Transverse colon (tissue), 4 donors: ENCODE data around the gene PPP2R1B. TPM values are rescaled to one million over a fixed set of nuclear protein-coding genes. Genes with fewer than 3 reads are reported as not detected.

Experiments
- DNase-seq: peaks from one replicate; pipeline ENCODE4 v3.0.0-alpha.2; 2019
- H3K27ac ChIP-seq, 4 donors: fragments of 200-600 bp; sonication (generic); 2 replicates each; pipeline ENCODE4 v1.5.1; 2016 to 2018; ENCODE audit warnings: inconsistent platforms in 4 of 4
- H3K27me3 ChIP-seq: fragments of 200-600 bp; sonication (generic); 2 replicates; pipeline ENCODE4 v1.5.1; 2017; ENCODE audit warnings: inconsistent platforms
- H3K36me3 ChIP-seq, 4 donors: fragments of 200-600 bp; sonication (generic); 2 replicates each; pipeline ENCODE4 v1.5.1; 2017 to 2019; ENCODE audit warnings: inconsistent platforms in 4 of 4
- H3K4me1 ChIP-seq, 4 donors: fragments of 200-600 bp; sonication (generic); 2 replicates each; pipeline ENCODE4 v1.5.1; 2017 to 2020; ENCODE audit warnings: inconsistent platforms in 4 of 4
- H3K4me3 ChIP-seq, 4 donors: fragments of 200-600 bp; sonication (generic); 1 replicate in 1 of 4; 2 replicates in 3 of 4; pipeline versions ENCODE4 v1.5.1 to v1.6.1; 2017 to 2019; ENCODE audit warnings: inconsistent platforms in 4 of 4
- H3K9me3 ChIP-seq, 2 donors: fragments of 200-600 bp; sonication (generic); 2 replicates each; pipeline ENCODE4 v1.5.1; 2017 to 2019; ENCODE audit warnings: inconsistent platforms in 2 of 2
- CTCF ChIP-seq, 5 experiments: fragments of 200-600 bp in 3 of 5; fragments of 450-650 bp in 2 of 5; sonication (generic) in 3 of 5; IDR thresholded peaks; 1 replicate in 2 of 5; 2 replicates in 3 of 5; pipeline ENCODE4 v1.5.1; 2016 to 2017; ENCODE audit warnings: antibody characterized with exemption in 5 of 5, inconsistent platforms in 3 of 5, mild to moderate bottlenecking in 2 of 5, moderate library complexity in 1 of 5
- EP300 ChIP-seq: sonication (generic); formaldehyde crosslinking; IDR thresholded peaks from one replicate; pipeline ENCODE4 v1.6.1; 2017; ENCODE audit warnings: antibody characterized with exemption, low read depth
- POLR2A ChIP-seq: fragments of 450-650 bp; IDR thresholded peaks from one replicate; pipeline ENCODE4 v1.6.1; 2016; ENCODE audit warnings: antibody characterized with exemption, mild to moderate bottlenecking, moderate library complexity
- POLR2AphosphoS5 ChIP-seq, 3 donors: sonication (generic); formaldehyde crosslinking; IDR thresholded peaks; one replicate each; pipeline ENCODE4 v1.6.1; 2016; ENCODE audit warnings: antibody characterized with exemption in 3 of 3
- WGBS, 2 donors: methylation state at CpG; one replicate each; pipeline ENCODE4 v1.1.5; 2018; ENCODE audit warnings: low coverage in 1 of 2; 5-methylcytosine and 5-hydroxymethylcytosine counted together
- in situ Hi-C, 4 donors: fragments of 200-750 bp; cut with MboI; loops; one replicate each; pipeline versions ENCODE4 v1.15.0 to v1.15.1; 2017; ENCODE audit warnings: low sequenced_read_pairs in 3 of 4, low pct_ligation_motif_present in 1 of 4, low pct_unique_long_range_greater_than_20kb in 1 of 4
- intact Hi-C: fragments of 100-400 bp; cut with DNase I; formaldehyde crosslinking; loops from one replicate; pipeline ENCODE4 v1.15.1; 2023; ENCODE audit warnings: low total_unique reads
- total RNA-seq, 4 donors: library from RNA; depleted of rRNA; stranded (reverse); fragments of >200 nt; gene quantifications; one replicate each; pipeline ENCODE4 v1.1.0, GENCODE V29; 2016

Gene PPP2R1B
- total RNA-seq, 4 donors from 2014 or later = 28.1 to 55.5 (median 41.5) TPM

DNA sequence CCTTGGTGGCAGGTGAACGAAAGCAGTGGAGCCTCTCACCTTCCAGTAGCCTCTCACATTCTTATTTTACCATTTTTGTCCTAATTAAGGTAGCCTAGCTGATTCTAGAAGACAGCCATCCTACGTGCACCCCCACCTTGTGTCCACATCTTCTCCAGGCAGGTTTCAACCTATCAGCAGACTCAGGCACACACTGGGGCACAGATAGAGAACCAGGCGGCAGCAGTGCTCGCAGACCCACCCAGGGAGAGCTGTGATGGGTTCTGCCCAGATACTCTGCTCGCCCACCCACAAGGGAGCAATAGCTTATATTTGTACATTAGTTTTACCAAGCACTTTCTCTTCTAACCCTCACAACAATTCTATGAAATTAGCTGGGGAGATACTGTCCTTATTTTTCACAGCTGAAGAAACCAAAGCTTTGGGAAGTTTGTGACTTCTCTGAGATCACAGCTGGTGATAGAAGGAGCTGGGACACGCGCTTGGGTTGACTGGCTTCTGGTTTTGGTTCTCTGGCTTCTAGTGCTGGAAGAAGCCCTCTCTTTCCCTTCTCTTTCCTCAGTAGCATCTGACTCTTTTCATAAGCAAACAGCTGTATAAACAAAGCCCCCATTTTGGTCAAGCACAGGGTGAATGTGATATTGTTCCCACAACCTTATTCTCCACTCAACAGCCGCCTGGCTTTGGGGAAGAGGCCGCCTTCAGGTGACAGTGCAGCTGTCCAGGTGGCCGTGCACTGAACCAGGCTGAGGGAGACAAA is 36.9 kb downstream of the PPP2R1B start:
- no peaks in the 10 kb centered on the region for H3K9me3 ChIP-seq
- peaks cover 15 to 44% (median 20%) of the 10 kb centered on the region in 4 donors for H3K4me1 ChIP-seq
- peak overlapping the region; percentile 18 to 48 (median 30) for H3K27ac ChIP-seq
- no peaks in the 10 kb centered on the region for H3K27me3 ChIP-seq
- TF ChIP-seq CTCF (IDR thresholded peaks at IDR 0.05) = no peak
- no peak for TF ChIP-seq POLR2AphosphoS5 (IDR thresholded peaks at IDR 0.05)
- no peak for TF ChIP-seq EP300
- no peak for TF ChIP-seq POLR2A
- no peak for DNase-seq
- WGBS, 2 donors = 89 to 91% methylated on average over 3 to 10 of the region's 10 CpGs
- H3K4me3 ChIP-seq = no peak overlapping the region
- peaks cover 0 to 25% (median 5%) of the 10 kb centered on the region in 4 donors for H3K36me3 ChIP-seq
- intact Hi-C loops (no loop called here), in situ Hi-C loops (no loop called here)

GRCh38 chr11:111727431-111727830 is 38.8 kb downstream of the PPP2R1B start:
- no peak for DNase-seq
- H3K4me1 ChIP-seq = peaks cover 0 to 27% (median 4%) of the 10 kb centered on the region in 4 donors
- no peaks in the 10 kb centered on the region for H3K9me3 ChIP-seq
- no peak overlapping the region for H3K27ac ChIP-seq
- TF ChIP-seq EP300 = no peak
- no peak for TF ChIP-seq POLR2A
- TF ChIP-seq CTCF (IDR thresholded peaks at IDR 0.05) = no peak
- no peak for TF ChIP-seq POLR2AphosphoS5 (IDR thresholded peaks at IDR 0.05)
- intact Hi-C loops = no loop called here
- 91% methylated on average over 7 of the region's 7 CpGs; no CpG with 5 or more reads in 1 of the 2 donors for WGBS, 2 donors
- H3K36me3 ChIP-seq = peaks cover 0 to 40% (median 11%) of the 10 kb centered on the region in 4 donors
- in situ Hi-C loops = no loop called here
- H3K4me3 ChIP-seq = no peak overlapping the region
- no peaks in the 10 kb centered on the region for H3K27me3 ChIP-seq

DNA sequence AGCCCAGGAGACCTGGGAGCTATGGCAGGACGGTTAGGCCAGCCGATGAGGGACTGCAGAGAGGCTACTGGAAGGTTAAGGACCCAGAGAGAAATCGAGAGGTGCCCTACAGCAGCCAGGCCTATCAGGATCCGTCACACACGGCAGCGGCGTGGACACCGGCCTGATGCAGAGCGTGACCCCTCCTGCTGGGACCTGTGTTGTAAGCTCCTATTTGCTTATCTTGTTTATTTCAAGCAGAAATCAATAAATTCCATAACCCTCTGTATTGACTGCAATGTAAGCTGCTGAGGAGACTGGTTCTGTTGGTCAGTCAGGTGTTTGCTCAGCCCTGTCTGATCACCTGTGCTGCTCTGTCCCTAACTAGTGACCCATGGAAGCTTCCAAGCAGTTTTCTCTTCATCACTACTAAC is 39.9 kb downstream of the PPP2R1B start:
- intact Hi-C loops = no loop called here
- no peaks in the 10 kb centered on the region for H3K27me3 ChIP-seq
- DNase-seq = no peak
- WGBS, 2 donors = 87% methylated on average over 9 of the region's 9 CpGs; no CpG with 5 or more reads in 1 of the 2 donors
- no peaks in the 10 kb centered on the region for H3K9me3 ChIP-seq
- no peak overlapping the region for H3K27ac ChIP-seq
- no peak overlapping the region for H3K4me3 ChIP-seq
- TF ChIP-seq CTCF (IDR thresholded peaks at IDR 0.05) = no peak
- H3K36me3 ChIP-seq = peaks cover 0 to 46% (median 15%) of the 10 kb centered on the region in 4 donors
- in situ Hi-C loops = no loop called here
- H3K4me1 ChIP-seq = peaks cover 0 to 16% (median 3%) of the 10 kb centered on the region in 4 donors

DNA sequence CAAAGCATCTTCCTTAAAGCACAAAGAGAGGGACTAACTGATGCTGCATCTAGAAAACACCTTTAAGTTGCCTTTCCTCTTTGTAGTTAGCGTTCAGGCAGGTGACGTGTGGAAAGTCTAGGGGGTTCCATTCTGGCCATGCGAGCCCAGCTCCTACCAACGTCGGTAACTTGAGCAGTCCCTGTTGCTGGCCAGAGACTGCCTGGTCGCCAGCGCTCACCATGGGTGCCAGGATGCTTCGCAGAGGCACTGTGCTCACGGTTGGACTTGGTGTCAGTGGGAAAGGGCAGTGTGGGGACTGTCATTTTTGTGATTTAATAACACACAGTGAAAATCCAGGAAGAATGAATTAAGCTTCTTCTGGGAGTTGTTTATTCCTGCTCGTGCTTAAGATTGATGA is 40.6 kb downstream of the PPP2R1B start:
- no peak overlapping the region for H3K27ac ChIP-seq
- peaks cover 0 to 50% (median 19%) of the 10 kb centered on the region in 4 donors for H3K36me3 ChIP-seq
- H3K27me3 ChIP-seq = no peaks in the 10 kb centered on the region
- intact Hi-C loops (no loop called here), in situ Hi-C loops (no loop called here)
- WGBS, 2 donors = 83 to 92% methylated on average over 1 to 10 of the region's 10 CpGs
- no peak for DNase-seq
- TF ChIP-seq POLR2A (no peak), EP300 (no peak), POLR2AphosphoS5 (IDR thresholded peaks at IDR 0.05) (no peak), CTCF (IDR thresholded peaks at IDR 0.05) (no peak)
- H3K9me3 ChIP-seq = no peaks in the 10 kb centered on the region
- H3K4me1 ChIP-seq = peaks cover 0 to 9% (median 1%) of the 10 kb centered on the region in 4 donors
- no peak overlapping the region for H3K4me3 ChIP-seq
